PFSK-1 (cell line): Measurements from ENCODE around the gene LRRC3.

Source experiments
- FOXP2 ChIP-seq: optimal IDR thresholded peaks from 2 replicates; pipeline ENCODE3; 2011; ENCODE audit warnings: borderline replicate concordance, control low read depth, inconsistent platforms; ENCODE audit not compliant: insufficient read depth; ENCODE audit errors: extremely low read length, extremely low read depth
- POLR2AphosphoS5 ChIP-seq: IDR thresholded peaks from 2 replicates; pipeline ENCODE4 v1.6.1; 2012; ENCODE audit warnings: low read depth, mild to moderate bottlenecking, control low read depth, low read length, moderate library complexity
- SIN3A ChIP-seq: IDR thresholded peaks from 2 replicates; pipeline ENCODE4 v1.6.1; 2012; ENCODE audit warnings: mild to moderate bottlenecking, low read length, moderate library complexity, borderline replicate concordance; ENCODE audit not compliant: insufficient read depth
- TAF1 ChIP-seq: IDR thresholded peaks from 2 replicates; pipeline ENCODE4 v1.6.1; 2012; ENCODE audit warnings: low read length, control low read depth, borderline replicate concordance; ENCODE audit not compliant: insufficient read depth
- TF ChIP-seq, protein P1 (sequence below), 2 experiments: IDR thresholded peaks; 2 replicates each; pipeline versions ENCODE4 v1.6.1 to v1.8.0; 2011 to 2012; ENCODE audit warnings: low read depth in 2 of 2, low read length in 2 of 2, control low read depth in 1 of 2, inconsistent platforms in 1 of 2, mild to moderate bottlenecking in 1 of 2, moderate library complexity in 1 of 2; ENCODE audit not compliant: insufficient read depth in 1 of 2

LRRC3 gene

DNA sequence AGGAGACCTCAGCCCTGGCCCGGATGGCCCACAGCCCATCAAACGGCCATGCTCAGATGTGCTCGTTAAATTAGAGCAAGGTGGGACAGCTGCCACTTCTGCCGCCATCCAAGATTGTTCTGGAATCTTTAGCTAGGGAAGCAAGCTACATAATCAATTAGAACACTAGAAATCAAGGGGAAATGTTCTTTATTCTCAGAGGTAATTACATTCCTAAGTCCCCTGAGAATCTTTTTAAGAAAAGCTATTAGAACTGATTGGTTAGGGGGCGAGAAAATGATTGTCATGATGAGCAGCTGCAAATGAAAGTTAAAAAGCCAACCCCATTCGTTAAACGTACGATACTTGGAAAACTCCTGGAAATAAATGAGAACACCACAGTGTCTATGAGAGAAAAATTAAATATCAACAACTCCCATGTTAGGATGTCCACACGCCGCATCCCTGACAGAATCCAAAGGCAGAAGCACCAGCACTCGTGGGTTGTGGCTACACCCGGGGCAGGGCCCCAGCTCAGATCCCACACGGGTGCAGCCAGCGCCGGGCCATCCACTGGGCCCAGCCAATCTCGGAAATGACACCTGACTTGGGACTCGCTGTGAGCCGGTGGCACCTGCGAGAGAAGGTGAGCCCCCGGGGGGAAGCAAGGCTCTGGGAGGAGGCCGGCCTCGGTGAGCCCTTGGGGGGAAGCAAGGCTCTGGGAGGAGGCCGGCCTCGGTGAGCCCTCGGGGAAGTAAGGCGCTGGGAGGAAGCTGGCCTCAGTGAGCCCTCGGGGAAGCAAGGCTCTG lies 47.1 kb downstream of the LRRC3 start:
- TF ChIP-seq FOXP2: no peak
- TF ChIP-seq POLR2AphosphoS5: no peak
- TF ChIP-seq TAF1: no peak
- TF ChIP-seq SIN3A: no peak
- TF ChIP-seq, protein P1, sequence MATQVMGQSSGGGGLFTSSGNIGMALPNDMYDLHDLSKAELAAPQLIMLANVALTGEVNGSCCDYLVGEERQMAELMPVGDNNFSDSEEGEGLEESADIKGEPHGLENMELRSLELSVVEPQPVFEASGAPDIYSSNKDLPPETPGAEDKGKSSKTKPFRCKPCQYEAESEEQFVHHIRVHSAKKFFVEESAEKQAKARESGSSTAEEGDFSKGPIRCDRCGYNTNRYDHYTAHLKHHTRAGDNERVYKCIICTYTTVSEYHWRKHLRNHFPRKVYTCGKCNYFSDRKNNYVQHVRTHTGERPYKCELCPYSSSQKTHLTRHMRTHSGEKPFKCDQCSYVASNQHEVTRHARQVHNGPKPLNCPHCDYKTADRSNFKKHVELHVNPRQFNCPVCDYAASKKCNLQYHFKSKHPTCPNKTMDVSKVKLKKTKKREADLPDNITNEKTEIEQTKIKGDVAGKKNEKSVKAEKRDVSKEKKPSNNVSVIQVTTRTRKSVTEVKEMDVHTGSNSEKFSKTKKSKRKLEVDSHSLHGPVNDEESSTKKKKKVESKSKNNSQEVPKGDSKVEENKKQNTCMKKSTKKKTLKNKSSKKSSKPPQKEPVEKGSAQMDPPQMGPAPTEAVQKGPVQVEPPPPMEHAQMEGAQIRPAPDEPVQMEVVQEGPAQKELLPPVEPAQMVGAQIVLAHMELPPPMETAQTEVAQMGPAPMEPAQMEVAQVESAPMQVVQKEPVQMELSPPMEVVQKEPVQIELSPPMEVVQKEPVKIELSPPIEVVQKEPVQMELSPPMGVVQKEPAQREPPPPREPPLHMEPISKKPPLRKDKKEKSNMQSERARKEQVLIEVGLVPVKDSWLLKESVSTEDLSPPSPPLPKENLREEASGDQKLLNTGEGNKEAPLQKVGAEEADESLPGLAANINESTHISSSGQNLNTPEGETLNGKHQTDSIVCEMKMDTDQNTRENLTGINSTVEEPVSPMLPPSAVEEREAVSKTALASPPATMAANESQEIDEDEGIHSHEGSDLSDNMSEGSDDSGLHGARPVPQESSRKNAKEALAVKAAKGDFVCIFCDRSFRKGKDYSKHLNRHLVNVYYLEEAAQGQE (IDR thresholded peaks at IDR 0.05; ENCODE audit: insufficient read depth in 1 of 2, low read depth in 2 of 2, low read length in 2 of 2): no peak

DNA sequence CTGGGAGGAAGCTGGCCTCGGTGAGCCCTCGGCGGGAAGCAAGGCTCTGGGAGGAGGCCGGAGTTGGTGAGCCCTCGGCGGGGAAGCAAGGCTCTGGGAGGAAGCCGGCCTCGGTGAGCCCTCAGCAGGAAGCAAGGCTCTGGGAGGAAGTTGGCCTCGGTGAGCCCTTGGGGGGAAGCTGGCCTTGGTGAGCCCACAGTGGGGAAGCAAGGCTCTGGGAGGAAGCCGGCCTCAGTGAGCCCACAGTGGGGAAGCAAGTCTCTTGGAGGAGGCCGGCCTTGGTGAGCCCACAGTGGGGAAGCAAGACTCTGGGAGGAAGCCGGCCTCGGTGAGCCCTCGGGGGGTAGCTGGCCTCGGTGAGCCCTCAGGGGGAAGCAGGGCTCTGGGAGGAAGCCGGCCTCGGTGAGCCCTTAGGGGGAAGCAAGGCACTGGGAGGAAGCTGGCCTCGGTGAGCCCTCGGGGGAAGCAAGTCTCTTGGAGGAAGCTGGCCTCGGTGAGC lies 48.6 kb downstream of the LRRC3 start:
- TF ChIP-seq SIN3A (no peak), FOXP2 (no peak), TAF1 (no peak), POLR2AphosphoS5 (no peak)
- TF ChIP-seq, protein P1 (IDR thresholded peaks at IDR 0.05; ENCODE audit: insufficient read depth in 1 of 2, low read depth in 2 of 2, low read length in 2 of 2): no peak

DNA sequence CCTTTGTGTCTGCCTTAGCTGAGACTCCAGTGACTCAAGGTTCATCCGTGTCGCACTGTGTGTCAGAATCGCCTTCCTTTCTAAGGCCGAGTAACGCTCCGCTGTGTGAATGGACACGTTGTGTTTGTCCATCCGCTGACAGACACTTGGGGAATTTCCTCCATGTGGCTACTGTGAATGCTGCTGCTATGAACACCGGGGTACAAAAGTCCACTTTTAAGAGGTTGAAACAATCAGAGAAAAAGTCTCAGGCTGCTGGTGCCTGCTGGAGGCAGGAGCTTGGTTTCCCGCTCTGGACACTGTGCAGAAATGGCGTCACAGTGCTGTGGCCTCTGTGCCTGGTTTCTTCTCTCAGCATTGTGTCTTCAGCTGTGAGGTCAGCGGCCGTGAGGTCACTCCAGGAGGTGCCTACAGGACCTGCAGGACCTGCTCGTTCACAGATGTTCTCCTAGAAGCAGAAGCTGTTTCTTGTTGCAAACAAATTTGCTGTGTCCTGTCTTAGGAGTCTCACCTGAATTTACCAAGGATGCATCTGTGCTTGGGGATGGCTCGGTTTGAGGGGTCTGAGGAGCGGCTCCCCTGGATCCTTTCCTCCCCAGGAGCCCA lies 50.5 kb downstream of the LRRC3 start:
- TF ChIP-seq SIN3A: no peak
- TF ChIP-seq POLR2AphosphoS5: no peak
- TF ChIP-seq, protein P1 (IDR thresholded peaks at IDR 0.05; ENCODE audit: insufficient read depth in 1 of 2, low read depth in 2 of 2, low read length in 2 of 2): no peak
- TF ChIP-seq FOXP2: no peak
- TF ChIP-seq TAF1: no peak

DNA sequence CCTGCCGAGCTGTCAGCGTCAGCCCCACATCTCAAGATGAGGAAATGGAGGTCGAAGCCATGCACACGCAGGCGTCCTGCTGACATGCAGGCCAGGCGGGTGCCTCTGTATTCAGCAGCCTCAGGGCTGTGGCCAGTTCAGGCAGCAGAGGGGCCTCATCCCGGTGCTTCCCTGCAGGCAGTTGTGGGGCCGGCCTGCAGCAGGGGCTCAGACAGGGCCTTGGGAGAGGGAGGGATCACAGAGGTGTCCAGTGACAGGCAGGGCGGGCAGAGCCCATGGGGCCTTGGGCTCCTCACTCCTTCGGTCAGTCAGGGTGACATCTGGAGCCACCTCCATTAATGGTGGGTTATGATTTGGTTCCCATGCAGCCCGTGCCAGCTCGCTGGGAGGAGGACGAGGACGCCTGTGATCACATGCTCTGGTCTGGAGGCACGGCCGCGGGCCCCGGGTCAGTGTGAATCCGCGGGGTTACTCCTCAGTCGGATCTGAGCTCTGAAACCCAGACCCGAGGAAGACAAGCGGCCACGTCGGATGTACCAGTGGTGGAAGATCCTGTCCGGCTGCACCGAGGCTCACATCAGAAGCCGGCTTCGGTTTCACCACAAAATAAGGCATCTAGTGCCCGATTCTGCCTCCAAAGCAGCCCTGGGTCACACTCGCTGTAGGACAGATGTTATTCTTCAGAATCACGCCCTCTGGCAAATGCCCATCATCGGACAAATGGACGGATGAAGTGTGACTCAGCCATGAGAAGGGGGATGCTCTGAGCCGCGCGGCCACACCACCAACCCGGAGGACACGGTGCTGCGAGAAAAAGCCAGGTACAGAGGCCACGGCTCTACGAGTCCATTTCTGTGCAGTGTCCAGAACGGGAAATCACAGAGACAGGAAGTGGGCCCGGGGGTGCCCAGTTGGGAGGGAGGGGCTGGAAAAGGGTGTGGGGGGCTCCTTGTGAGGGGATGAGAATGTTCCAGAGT lies 51.3 kb downstream of the LRRC3 start:
- TF ChIP-seq SIN3A (no peak), TAF1 (no peak), POLR2AphosphoS5 (no peak), FOXP2 (no peak)
- TF ChIP-seq, protein P1 (IDR thresholded peaks at IDR 0.05; ENCODE audit: insufficient read depth in 1 of 2, low read depth in 2 of 2, low read length in 2 of 2): no peak
